ENCODE data around the gene GPR155.

GRCh38 chr2:174510583-174511189 is 23.9 kb upstream of the GPR155 start:
- TF ChIP-seq SMC3 (conservative IDR thresholded peaks at IDR 0.05; ENCODE audit: poor library complexity), result no peak
- no peak for TF ChIP-seq RAD21 (conservative IDR thresholded peaks at IDR 0.05)
- TF ChIP-seq POLR2AphosphoS5 (IDR thresholded peaks at IDR 0.05), result no peak
- TF ChIP-seq, protein P1, sequence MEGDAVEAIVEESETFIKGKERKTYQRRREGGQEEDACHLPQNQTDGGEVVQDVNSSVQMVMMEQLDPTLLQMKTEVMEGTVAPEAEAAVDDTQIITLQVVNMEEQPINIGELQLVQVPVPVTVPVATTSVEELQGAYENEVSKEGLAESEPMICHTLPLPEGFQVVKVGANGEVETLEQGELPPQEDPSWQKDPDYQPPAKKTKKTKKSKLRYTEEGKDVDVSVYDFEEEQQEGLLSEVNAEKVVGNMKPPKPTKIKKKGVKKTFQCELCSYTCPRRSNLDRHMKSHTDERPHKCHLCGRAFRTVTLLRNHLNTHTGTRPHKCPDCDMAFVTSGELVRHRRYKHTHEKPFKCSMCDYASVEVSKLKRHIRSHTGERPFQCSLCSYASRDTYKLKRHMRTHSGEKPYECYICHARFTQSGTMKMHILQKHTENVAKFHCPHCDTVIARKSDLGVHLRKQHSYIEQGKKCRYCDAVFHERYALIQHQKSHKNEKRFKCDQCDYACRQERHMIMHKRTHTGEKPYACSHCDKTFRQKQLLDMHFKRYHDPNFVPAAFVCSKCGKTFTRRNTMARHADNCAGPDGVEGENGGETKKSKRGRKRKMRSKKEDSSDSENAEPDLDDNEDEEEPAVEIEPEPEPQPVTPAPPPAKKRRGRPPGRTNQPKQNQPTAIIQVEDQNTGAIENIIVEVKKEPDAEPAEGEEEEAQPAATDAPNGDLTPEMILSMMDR (IDR thresholded peaks at IDR 0.05; ENCODE audit: poor library complexity, severe bottlenecking), result no peak
- no peak for TF ChIP-seq EP300 (conservative IDR thresholded peaks at IDR 0.05; ENCODE audit: poor library complexity, severe bottlenecking)
- TF ChIP-seq MXI1 (conservative IDR thresholded peaks at IDR 0.05; ENCODE audit: poor library complexity, severe bottlenecking), result no peak
- TF ChIP-seq EZH2 (IDR thresholded peaks at IDR 0.05; ENCODE audit: borderline replicate concordance, insufficient read depth, low read length, poor library complexity, severe bottlenecking), result no peak

Measured in neural cell (in vitro differentiated cells).